Astrocyte of the cerebellum (primary cell): ENCODE results near the gene EIPR1.

ENCODE experiments used
- DNase-seq: peaks from one replicate; pipeline ENCODE4 v3.0.0-alpha.2; 2011; ENCODE audit warnings: low read depth
- H3K4me3 ChIP-seq: 2 replicates; pipeline ENCODE4 v1.5.1; 2011; ENCODE audit warnings: mild to moderate bottlenecking, low read depth, low read length, moderate library complexity
- CTCF ChIP-seq: IDR thresholded peaks from 2 replicates; pipeline ENCODE4 v1.5.1; 2012; ENCODE audit warnings: low read length, low read depth, moderate library complexity, mild to moderate bottlenecking; ENCODE audit errors: missing control alignments
- in situ Hi-C: cut with HindIII; loops from 2 replicates; pipeline ENCODE4 v1.10.0; 2017; ENCODE audit warnings: low sequenced_read_pairs

Gene EIPR1

GRCh38 chr2:3411103-3411502 is 33.5 kb upstream of the EIPR1 start:
- no peak for TF ChIP-seq CTCF

GRCh38 chr2:3409627-3410170 is 32.1 kb upstream of the EIPR1 start:
- no peak for TF ChIP-seq CTCF
- in situ Hi-C loops: no loop called here

More at GRCh38 chr2:3411103-3411502, 33.5 kb upstream of the EIPR1 start:
- DNase-seq: no peak
- no peak overlapping the region for H3K4me3 ChIP-seq
- in situ Hi-C loops: no loop called here

DNA sequence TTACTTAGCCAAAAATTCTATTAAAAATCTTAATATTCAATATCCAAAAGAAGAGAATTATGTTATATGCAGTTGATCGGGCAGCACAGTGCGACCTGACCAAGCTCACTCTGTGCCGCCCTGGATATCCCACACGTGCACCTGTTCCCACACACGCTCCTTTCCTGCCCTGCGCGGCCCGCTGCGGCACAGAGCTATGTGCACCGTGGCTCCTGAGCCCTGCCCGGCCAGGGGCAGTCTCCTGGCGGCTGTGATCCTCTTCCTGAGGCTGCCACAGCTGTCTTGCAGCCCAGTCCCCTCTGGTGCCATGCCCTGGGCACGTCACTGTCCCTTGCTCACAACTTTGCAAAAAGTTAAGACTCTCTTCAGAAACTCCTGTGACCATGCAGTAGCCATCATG is 31.2 kb upstream of the EIPR1 start:
- in situ Hi-C loops: no loop called here
- no peak overlapping the region for H3K4me3 ChIP-seq
- no peak for DNase-seq
- no peak for TF ChIP-seq CTCF

More at GRCh38 chr2:3409627-3410170, 32.1 kb upstream of the EIPR1 start:
- H3K4me3 ChIP-seq: no peak overlapping the region
- DNase-seq: no peak

DNA sequence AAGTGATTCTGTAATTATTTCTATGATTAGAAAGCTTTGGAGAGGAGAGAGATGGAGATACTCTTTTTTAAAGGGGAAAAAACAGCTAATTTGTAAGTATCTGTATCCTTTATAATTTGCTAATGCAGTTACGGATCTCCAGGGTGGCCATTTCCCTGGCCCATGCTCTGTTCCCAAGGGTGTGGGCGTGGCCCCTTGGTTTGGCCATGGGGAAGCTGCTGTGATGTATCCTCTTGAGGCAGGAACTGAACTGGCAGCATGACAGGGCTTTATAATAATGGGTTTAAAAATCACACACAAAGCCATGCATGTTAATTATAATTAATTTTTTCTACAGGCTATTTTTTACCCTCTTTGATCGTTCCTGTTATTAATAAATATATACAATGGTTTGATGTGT is 28.9 kb upstream of the EIPR1 start:
- TF ChIP-seq CTCF: no peak
- in situ Hi-C loops: no loop called here
- DNase-seq: no peak
- no peak overlapping the region for H3K4me3 ChIP-seq

DNA sequence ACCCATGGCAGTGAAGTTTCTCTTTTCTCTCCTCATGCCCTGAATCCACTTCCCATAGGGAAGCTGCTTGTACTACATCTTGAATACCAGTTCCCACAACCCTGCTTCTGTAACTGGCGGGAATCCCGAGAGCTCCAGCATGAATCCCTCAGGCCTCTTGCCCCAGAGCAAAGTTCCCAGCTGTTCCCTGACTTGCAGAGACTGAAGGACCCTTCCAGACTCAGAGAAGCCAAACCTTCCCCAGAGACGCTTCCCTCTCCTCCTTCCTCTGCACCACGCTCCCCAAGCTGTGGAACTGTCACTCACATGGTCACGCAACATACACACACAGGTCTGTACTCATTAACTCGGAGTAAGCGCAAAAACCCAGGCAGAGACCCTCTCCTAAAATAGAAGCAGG is 28.3 kb upstream of the EIPR1 start:
- in situ Hi-C loops: no loop called here
- no peak for TF ChIP-seq CTCF
- no peak overlapping the region for H3K4me3 ChIP-seq
- no peak for DNase-seq

GRCh38 chr2:3405307-3405706 is 27.7 kb upstream of the EIPR1 start:
- no peak overlapping the region for H3K4me3 ChIP-seq
- TF ChIP-seq CTCF: no peak
- in situ Hi-C loops: no loop called here
- DNase-seq: no peak

- no peak overlapping the region for H3K4me3 ChIP-seq
- no peak for DNase-seq
- in situ Hi-C loops: no loop called here
- no peak for TF ChIP-seq CTCF
Measured at GRCh38 chr2:3404349-3404894, 26.8 kb upstream of the EIPR1 start.
